C4-2B (cell line): ENCODE data around the gene IRAG1.

ENCODE experiments used
- H3K27ac ChIP-seq: fragments of 450-650 bp; 2 replicates; pipeline ENCODE4 v1.5.1; 2017
- ZFX ChIP-seq: fragments of 450-650 bp; IDR thresholded peaks from 2 replicates; pipeline ENCODE4 v1.6.1; 2017
- TF ChIP-seq, protein P1 (sequence below): fragments of 450-650 bp; conservative IDR thresholded peaks from 2 replicates; pipeline ENCODE4 v1.5.1; 2017; ENCODE audit warnings: mild to moderate bottlenecking

Gene IRAG1

DNA sequence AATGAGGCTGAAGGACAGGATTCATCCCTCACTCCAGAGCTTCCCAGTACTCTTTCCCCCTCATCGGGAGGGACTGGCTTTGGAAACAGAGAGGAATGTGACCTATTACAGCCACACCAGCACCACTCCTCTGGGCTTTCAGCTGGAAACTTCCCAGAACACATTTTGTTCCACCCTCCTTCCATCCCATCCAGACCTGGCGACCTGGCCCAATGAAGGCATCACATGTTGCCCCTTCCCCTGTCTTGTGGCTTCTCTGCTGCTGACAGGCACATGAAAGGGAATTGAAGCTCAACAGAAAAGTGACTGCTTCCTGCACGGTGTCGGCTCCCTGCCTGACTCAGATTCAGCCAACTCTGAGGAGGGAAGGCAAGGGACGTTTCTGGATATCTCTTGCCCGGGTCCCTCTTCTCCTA lies 19.1 kb downstream of the IRAG1 start:
- TF ChIP-seq, protein P1, sequence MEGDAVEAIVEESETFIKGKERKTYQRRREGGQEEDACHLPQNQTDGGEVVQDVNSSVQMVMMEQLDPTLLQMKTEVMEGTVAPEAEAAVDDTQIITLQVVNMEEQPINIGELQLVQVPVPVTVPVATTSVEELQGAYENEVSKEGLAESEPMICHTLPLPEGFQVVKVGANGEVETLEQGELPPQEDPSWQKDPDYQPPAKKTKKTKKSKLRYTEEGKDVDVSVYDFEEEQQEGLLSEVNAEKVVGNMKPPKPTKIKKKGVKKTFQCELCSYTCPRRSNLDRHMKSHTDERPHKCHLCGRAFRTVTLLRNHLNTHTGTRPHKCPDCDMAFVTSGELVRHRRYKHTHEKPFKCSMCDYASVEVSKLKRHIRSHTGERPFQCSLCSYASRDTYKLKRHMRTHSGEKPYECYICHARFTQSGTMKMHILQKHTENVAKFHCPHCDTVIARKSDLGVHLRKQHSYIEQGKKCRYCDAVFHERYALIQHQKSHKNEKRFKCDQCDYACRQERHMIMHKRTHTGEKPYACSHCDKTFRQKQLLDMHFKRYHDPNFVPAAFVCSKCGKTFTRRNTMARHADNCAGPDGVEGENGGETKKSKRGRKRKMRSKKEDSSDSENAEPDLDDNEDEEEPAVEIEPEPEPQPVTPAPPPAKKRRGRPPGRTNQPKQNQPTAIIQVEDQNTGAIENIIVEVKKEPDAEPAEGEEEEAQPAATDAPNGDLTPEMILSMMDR = no peak
- TF ChIP-seq ZFX = no peak
- H3K27ac ChIP-seq = no peak overlapping the region

DNA sequence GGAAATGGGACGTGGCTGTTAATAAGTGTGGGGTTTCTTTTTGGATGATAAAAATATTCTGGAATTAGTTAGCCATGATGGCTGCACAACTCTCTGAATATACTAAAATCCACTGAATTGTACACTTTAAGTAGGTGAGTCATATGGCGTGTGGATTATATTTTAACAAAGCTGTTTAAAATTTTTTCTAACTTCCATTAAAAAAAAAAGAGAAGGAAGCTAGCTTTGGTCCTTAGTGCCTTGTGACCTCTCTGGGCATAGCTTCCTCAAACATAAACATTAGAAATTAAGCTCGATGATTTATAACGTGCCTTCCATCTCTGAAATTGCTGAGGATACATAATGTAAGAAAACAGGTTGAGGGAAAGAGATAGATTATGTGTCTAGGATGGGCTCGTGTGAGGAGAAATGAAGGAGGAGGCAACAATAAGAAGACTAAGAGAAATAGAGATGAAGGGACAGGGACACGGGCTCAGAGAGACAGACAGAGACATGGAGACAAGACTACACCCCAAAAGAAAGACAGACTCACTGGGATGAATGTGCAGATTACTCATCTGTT lies 20.0 kb downstream of the IRAG1 start:
- TF ChIP-seq, protein P1 = no peak
- no peak for TF ChIP-seq ZFX
- H3K27ac ChIP-seq = no peak overlapping the region

DNA sequence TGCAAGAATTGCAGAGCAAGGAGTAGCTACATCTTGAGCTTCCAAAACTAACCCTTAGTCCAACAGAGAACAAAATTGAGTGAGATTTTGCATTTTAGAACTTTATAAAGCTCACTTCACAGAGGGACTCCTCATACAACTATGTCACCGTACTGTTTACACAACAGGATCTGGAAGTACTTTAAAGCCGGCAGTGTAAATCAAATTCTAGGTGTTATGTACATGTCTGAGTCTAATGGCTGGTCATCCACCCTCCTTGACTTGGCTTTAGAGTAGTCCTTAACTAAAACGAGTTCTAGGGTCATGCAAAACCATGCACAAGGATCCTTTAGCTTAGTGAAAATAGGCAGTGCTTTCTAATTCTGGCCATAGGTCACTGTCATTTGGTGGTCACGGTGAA lies 23.5 kb downstream of the IRAG1 start:
- H3K27ac ChIP-seq = no peak overlapping the region; the same call in 1 of the 2 replicates
- TF ChIP-seq, protein P1 = no peak
- no peak for TF ChIP-seq ZFX

DNA sequence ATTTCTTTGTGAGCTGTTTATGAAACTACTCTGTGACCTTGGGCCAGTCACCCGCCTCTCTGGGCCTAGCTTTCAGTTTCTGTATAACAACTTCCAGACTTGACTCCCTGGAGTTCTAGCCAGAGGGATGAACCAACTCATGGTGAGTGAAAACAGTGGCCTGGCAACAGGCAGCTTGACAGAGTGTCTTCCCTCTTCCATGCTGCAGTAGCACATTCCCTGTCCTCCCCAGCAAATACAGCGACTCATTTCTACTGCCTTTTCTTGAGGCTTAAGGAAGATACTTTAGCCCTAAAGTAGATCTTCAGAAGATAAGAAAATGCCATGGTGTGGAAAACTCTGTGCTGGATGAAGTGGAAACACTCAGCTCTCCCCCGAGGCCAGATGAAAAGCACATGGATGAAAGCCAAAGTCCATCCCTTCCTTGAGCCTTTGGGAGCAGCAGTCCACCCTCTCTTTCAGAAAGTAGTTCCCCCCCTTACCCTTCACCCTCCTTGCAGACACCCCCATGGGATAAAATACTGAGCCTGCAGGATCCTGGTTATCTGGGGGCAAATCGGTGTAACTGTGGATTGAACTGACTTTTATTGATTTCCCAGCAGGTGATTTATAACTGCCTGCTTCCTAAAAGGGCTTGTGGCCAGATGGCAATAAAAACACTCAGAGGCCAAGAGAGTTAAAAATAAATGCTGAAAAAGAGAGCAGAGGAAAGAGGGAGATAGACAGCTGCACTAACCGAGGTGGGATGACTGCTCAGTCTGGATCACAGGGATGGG lies 24.1 kb downstream of the IRAG1 start:
- no peak overlapping the region; the same call in 1 of the 2 replicates for H3K27ac ChIP-seq

DNA sequence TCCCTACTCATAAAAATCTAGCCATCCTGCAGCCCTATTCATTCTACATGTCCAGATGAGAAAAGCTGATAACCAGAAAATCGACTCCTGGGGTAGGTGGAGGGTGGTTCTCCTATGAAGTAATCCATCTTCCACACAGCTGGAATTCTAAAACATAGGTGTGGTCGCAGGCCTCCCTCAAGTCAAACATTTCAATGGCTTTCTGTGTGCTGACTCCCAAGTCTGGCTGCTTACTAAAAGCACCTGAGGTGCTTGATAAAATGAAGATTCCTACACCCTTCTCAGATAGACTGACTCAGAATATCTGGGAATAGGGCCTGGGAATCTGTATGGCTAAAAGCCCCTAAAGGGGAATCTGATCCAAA lies 26.1 kb downstream of the IRAG1 start:
- no peak overlapping the region for H3K27ac ChIP-seq
- TF ChIP-seq, protein P1 = no peak

More for the DNA sequence above, 24.1 kb downstream of the IRAG1 start:
- TF ChIP-seq ZFX = no peak
- TF ChIP-seq, protein P1 = no peak

DNA sequence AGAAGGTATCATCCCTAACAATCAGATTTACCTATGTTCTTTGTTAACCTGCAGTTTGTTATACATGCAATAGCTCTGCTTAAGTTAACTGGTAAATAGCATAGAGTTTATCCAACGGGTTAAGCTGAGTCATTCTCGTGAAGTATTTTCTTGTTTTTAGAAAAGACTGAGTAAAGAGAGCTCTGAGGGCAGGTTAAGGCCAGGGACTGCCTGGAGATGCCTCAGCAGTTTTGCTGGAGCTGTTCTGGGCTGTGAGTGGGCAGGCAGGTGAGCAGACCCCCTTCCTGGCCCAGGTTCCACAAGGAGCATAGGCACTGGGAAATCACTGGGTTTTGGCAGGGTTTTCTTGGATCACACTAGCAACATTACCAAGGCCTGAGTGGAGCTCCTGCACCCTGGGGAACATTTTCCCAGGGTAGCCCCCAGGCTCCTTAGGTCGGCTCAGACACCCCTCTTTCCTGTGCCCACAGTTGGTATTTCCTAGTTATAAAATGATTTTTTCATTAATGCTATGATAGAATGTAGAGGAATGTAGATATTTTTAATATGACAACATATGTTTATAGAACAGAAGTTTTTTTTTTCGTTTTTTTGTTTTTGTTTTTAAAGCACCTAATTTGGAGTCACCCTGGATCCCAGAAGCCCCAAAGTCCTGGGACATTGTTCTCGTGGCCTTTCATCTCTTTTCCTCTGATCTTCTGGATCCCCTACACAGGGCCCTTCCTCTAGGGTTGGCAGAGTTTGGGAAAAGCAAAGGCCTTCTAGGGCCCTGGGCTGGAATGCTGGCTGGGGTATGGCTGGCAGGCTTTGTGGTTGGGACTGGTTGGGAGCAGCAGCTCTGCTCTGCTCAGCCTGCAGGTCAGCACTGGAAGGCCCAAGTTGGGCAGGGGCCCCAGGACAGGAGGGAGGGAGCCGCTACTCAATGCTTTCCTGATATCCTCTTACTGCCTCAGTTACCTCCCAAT lies 26.7 kb downstream of the IRAG1 start:
- no peak overlapping the region for H3K27ac ChIP-seq
- no peak for TF ChIP-seq ZFX

DNA sequence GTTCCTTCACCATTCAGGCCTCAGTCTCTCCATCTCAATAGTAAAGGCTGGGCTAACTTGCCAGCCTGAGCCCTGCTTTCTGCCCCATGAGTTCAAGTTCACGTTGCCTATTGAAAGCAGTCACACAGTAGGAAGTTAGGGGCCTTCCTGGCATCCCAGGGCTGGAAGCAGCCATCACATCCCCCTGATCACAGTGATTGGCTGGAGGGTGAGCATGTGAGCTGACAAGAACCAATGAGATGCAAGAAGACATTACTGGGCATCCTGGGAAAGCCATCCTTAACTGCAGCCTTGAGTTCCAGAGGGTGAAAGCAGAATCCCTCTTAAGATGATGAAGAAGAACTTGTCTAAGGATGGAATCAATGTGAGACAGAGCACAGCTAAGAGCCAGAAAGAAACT lies 29.1 kb downstream of the IRAG1 start:
- no peak overlapping the region for H3K27ac ChIP-seq
- TF ChIP-seq, protein P1 = no peak
- no peak for TF ChIP-seq ZFX
